ENCODE measurements around the gene NFS1. TPM values are rescaled to one million over a fixed set of nuclear protein-coding genes. Genes with fewer than 3 reads are reported as not detected.
"Not testable (repeated sequence)": the region's sequence is repeated elsewhere in the genome, so short reads cannot be mapped to it uniquely, and the experiment has no call there.

Gene NFS1
- total RNA-seq, 1 experiment from 2014 or later = 29.5 TPM

DNA sequence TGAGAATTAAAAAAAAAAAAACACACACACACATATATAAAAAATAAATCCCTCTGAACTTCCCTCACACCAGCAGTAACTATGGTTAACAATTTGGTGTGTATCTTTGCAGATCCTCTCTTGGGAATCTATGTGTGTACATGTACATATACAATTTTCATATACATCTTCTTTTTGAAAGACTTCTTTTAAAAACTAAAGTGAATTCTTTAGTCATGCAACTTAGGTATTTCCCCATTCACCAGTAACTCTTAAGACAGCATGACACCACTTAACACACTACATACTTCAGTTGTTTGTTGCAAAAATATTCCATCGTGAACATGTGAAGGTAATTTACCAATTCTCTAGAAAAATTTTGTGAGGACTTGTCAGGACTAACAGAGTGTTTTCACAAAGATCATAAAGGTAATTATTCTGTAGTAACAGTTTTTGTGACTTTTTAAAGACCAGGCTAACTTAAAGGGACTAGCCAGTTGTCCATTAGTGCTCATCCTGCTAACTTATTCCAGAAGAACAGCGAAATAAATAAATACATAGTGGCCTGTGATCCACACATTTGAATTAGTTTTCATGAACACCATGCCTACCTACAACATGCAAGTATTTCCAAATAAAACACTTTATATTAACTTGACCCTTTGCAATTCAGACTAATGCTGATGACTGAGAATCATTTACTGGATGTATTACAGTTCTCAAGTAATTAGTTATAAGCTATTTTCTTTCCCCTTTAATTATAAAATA is 30.9 kb upstream of the NFS1 start:
- no peak for DNase-seq (ENCODE audit: low read depth)

DNA sequence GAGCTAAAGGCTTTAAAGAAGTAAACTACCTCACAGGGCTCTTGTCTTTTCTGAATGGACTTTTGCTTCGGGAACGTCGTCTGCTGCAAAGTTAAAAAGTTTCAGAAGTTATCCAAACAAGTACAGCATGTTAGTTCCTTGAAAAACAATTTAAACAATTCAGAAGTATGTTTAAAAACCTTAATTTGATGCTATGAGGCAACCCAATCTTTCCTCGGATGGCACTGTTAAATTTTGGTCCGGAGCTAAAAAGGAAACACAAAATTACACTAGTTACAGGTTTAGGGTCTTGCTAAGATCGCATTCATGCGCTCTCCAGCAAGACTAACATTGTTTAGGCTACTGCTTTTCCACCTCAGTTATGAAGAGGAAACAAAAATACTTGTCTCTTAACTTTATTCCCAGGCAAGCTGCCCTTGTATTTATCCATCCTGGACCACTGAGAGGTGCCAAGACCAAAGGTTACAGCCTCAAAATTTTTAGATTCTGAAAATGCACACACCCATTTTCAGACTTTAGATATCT is 30.2 kb upstream of the NFS1 start:
- no peak for DNase-seq (ENCODE audit: low read depth)

DNA sequence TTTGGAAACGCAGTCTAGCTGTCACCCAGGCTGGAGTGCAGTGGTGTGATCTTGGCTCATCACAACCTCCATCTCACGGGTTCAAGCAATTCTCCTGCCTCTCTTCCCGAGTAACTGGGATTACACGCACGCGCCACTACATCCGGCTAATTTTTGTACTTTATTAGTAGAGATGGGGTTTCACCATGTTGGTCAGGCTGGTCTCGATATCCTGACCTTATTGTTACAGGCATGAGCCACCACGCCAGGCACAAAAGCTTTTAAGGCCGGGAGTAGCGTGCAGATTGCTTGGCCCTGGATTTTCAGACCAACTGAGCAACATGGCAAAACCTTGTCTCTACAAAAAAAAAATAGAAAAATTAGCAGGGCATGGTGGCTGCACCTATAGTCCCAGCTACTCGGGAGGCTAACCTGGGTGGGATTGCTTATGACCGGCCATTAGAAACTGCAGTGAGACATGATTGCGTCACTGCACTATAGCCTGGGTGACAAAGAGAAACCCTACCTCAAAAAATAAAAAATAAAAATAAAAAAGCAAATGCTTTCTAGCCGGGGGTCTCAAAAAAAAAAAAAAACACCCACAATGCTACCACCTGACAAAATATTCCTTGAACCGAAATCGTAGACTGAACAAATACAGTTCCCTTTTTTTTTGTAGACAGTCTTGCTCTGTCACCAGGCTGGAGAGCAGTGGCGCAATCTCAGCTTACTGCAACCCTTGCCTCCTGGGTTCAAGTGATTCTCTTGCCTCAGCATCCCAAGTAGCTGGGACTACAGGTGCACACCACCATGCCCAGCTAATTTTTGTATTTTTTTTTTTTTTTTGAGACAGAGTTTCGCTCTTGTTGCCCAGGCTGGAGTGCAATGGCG is 27.9 kb upstream of the NFS1 start:
- no peak for DNase-seq (ENCODE audit: low read depth)

DNA sequence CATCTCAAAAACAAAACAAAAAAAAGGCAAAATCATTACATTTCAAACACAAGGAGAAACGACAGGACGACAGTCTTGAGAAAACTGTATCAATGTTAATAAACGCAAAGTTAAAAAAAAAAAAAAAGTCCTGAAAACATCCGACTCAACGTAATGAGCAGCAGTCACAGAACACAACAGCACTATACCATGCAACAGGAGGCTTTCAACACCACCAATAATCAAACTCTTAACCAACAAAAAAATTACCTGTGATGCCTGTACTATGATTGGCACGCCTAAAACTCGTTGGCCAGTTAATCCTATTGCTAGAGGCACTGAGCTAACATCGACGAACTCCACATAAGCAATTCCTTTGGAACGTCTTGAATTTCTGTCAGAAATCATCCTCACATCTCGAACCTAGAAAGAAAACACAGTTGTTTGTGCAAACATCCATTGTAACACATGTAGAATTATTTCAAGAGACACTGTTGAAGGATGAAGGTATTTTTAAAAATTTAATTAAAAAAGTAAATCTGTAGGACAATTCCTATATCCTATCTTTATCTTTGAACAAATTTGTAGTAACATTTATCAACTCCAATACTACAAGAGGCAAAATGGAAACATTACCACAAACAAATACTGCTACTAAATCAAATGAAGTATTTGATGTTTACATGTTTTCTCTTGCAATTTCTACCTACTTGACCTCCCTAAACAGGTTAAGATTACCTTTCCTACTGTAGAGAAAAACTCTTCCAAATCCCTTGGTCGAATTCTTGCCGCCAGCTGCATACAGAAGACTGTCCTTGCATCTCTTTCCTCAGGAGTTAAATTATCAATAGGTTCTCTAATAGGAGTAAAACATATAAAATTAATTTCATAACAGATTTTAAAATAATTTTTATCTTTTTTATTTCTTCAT is 25.4 kb upstream of the NFS1 start:
- no peak for DNase-seq (ENCODE audit: low read depth)

DNA sequence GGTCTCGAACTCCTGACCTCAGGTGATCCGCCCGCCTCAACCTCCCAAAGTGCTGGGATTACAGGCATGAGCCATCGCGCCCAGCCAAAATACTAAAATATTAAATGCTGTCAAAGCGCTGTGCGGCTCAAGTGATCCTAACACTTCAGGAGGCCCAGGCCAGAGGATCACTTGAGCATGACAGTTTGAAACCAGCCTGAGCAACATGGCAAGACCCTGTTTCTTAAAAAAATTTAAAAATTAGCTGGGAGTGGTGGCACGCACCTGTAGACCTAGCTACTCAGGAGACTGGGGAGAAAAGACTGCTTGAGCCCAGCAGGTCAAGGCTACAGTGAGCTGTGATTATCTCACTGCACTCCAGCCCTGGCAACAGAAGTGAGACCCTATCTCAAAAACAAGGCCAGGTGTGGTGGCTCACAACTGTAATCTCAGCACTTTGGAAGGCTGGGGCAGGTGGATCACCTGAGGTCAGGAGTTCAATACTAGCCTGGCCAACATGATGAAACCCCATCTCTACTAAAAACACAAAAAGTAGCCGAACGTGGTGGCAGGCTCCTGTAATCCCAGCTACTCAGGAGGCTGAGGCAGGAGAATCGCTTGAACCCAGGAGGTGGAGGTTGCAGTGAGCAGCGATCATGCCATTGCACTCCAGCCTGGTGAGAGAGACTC is 24.6 kb upstream of the NFS1 start:
- not testable (repeated sequence) for DNase-seq (ENCODE audit: low read depth)

DNA sequence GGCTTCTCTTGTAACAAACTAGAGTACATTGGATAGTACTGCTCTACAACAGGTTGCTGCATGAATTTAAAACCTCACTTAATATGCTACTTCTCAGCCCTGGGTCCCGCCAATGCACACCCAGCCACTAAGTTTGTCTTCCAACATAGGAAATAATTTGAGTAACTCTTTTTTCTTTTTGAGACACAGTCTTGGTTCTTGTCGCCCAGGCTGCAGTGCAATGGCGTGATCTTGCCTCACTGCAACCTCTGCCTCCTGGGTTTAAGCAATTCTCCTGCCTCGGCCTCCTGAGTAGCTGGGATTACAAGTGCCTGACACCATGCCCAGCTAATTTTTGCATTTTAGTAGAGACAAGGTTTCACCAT is 24.1 kb upstream of the NFS1 start:
- not testable (repeated sequence) for DNase-seq (ENCODE audit: low read depth)

DNA sequence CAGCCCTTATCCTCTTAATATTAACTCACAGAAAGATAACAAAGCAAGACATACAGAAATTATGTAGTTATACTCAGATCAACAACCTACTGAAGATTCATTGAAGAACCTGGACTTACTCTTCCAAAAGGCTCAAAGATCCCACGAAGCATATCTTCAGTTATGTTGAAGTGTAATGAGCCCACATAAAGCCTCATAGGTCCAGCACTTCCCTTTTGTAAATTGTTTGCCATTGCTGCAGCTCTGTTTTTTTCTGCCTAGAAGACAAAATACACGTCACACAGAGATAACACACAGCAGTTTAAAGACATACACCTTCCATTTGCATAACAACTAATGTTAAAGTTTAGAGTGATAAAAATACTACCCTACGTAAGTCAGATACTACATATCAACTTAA is 22.5 kb upstream of the NFS1 start:
- DNase-seq (ENCODE audit: low read depth) = no peak

DNA sequence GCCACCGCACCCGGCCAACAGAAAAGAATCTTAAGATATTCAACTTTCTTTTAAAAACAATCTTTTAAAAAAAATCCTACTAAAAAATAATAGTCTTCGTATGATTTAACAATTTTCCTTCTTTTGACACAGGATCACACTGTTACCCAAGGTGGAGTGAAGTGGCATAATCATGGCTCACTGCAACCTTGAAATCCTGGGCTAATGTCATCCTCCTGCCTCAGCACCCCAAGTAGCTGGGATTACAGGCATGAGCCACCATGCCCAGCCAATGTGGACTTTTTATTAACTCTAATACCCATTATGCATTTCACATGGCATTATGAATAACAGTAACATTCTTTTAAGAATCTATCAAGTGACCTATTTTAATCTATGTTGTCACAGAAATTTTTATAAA is 22.1 kb upstream of the NFS1 start:
- DNase-seq (ENCODE audit: low read depth) = no peak

DNA sequence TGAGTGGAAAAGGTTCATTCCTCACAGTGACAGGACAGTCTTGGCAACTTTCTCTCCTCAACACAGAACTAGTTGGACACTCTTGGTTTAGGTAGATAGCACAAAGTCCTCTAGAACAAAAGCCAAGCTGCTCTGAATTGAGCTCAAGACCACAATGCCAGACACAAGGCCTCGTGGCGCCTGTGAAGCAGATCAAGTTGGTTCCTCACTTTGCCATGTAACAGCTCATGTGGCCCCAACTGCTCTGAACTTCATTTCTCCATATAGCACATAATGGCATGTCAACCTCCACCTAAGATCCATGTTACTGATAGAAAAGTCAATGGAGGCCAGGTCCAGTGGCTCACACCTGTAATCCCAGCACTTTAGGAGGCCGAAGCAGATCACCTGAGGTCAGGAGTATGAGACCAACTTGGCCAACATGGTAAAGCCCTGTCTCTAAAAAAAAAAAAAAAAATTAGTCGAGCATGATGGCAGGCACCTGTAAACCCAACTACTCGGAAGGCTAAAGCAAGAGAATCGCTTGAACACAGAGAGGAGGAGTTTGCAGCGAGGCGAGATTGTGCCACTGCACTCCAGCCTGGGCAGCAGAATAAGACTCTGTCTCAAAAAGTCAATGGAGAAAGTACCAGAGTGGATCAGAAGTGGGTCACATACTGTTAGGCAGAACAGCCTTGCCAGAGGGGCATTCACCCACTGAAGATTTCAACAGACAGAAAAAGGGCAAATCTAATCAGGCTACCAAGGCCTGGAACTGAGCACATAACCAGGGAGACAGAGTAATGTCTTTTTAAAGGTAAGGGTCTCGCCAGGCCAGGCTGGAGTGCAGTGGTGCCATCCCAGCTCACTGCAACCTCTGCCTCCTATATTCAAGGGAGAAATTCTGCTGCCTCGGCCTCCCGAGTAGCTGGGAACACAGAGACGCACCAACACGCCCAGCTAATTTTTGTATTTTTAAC is 21.3 kb upstream of the NFS1 start:
- DNase-seq (ENCODE audit: low read depth) = no peak

DNA sequence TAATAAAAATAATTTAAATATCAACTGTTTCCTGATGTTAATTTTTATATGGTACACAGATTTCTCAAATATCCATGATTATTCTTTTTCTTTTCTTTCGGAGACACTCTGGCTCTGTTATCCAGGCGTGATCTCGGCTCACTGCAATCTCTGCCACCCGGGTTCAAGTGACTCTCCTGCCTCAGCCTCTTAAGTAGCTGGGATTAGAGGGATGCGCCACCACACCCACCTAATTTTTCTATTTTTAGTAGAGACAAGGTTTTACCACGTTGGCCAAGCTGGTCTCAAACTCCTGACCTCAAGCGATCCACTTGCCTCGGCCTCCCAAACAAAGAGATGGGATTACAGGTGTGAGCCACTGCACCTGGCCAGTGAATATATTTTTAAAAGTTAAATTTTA is 20.6 kb upstream of the NFS1 start:
- no peak for DNase-seq (ENCODE audit: low read depth)

DNA sequence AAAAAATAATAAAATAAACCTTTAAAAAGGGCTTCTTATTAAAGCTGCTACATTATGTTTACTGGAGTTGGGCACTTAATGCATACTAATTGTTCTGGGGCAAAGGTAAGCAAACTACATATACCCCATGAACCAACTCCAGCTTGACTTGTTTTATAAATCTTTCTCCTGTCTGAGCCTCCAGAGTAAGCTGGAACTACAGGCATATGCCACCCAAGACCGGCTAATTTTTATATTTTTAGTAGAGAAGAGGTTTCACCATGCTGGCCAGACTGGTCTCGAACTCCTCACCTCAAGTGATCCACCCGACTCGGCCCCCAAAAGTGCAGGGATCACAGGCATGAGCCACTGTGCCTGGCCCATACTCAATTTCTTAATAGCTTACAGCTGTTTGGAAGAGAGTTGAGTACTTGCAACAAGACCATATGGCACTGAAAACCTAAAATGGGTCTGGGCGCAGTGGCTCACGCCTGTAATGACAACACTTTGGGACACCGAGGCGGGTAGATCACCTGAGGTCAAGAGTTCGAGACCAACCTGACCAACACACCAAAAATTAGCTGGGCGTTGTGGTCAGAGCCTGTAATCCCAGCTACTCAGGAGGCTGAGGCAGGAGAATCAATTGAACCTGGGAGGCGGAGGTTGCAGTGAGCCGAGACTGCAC is 20.0 kb upstream of the NFS1 start:
- DNase-seq (ENCODE audit: low read depth) = no peak

DNA sequence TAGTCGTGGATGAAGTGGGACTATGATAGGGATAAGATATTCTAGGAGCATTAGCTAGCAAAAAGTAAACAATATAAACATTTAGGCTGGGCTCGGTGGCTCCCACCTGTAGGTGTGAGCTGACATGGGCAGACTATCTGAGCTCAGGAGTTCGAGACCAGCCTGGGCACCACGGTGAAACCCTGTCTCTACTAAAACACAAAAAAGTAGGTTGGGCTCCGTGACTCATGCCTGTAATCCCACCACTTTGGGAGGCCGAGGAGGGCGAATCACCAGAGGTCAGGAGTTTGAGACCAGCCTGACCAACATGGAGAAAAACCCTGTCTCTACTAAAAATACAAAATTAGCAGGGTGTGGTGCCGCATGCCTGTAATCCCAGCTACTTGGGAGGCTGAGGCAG is 19.2 kb upstream of the NFS1 start:
- not testable (repeated sequence) for DNase-seq (ENCODE audit: low read depth)

DNA sequence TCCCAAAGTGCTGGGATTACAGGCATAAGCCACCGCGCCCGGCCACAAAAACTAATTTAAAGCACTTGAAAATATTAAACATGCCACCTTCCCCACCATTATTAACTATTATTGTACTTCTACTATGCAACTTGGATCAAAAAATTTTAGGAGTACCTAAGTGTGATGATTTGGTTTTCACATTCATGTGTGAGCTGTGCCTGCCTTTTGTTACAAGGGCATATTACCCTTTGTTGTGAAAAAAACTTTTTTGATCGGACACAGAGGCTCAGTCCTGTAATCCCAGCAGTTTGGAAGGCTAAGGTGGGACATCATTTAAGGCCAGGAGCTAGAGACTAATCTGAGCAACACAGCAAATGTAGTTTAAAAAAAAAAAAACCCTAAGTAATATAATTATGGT is 17.2 kb upstream of the NFS1 start:
- DNase-seq (ENCODE audit: low read depth) = no peak

DNA sequence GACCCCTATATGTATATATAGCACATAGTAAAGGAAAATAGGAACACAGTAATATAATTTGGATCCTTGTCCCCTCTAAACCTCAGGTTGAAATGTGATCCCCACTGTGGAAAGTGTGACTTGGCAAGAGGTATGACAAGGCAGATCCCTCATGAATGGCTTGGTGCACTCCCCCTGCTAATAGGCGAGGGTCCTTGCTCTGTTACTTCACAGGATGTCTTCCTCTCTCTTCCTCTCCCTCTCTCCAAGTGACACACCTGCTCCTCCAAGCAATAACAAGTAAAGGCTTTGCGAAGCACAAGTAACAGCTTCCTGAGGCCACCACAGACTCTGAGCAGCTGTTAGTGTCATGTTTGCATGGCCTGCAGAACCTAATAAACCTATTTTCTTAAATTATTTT is 16.5 kb upstream of the NFS1 start:
- DNase-seq (ENCODE audit: low read depth) = no peak

DNA sequence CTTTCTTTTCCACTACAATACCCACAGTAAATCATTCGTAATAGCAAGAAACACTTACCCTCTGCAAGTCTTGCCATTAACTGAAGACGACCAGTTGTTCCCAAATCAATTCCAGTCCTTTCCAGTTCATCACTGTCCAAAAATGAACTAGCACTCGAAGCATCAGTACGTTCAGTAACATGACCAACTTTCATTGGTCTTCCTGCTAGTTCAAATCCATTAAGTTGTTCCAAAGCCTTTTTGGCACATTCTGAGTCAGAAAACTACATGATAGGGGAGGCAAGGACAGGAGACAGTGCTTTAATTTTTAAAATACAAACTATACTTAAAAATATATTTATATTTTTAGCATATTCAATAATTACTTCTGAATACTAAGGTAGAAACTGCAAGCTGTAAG is 15.0 kb upstream of the NFS1 start:
- no peak for DNase-seq (ENCODE audit: low read depth)

DNA sequence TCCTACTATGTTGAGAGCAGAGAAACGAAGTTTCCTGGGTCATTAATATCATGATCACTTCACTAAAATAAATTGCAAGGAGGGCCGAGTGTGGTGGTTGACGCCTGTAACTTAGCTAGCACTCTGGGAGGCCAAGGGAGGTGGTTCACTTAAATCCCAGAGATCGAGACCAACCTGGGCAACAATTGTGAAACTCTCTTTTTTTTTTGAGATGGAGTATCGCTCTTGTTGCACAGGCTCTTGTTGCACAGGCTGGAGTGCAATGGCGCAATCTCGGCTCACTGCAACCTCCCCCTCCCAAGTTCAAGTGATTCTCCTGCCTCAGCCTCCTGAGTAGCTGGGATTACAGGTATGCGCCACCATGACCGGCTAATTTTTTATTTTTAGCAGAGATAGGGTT is 14.0 kb upstream of the NFS1 start:
- DNase-seq (ENCODE audit: low read depth) = not testable (repeated sequence)

DNA sequence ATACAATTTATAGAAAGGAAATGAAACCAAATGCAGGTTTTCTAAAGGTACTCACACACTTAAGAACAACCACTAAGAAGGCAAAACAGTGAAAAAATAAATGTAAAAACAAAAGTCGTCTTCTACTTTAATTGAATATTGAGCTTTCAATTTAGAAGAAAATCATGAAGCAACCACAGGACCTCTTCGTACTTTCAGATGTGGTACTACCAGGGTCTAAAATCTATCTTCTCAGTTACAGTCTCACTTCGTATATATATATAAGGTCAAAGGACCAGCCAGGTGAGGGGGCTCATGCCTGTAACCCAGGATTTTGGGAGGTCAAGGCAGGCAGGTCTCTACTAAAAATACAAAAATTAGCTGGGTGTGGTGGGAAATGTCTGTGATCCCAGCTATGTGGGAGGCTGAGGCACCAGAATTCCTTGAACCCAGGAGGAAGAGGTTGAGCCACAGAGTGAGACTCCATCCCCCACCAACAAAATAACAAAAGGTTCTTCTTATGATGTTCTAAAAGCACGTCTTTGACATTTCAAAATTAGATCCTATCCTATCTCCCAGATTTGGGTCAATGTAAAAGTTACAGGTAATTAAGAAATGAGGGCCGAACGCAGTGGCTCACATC is 12.5 kb upstream of the NFS1 start:
- DNase-seq (ENCODE audit: low read depth) = no peak

DNA sequence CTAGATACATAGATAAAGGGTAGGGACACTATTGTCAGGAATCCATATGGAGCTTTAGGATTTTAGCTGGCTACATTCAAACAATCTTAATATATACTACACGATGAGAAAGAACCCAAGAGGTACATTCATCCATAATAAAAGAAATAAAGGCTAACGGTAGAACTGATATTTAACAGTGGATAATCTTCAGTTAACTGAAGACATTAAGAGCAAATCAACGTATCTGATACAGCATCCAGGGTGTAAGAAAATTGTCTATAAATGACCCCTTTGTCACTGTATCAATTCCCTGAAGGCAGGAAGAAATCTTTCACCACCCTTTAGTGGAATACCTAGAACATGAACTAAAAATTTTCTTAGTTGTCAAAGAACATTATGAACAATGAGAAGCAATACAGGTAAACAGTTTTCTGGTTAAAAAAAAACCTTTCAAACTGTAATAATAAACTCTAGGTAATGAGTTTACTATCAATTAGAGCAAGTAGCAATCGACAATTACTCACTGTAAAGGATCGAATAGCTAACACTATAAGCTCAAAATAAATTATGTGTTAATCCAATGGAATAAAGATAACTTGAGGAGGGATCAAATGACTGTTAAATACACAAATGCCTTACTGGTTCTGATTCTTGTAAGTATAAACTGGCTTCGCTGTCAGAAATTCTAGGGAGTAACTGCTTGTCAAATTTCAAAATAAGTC is 11.9 kb upstream of the NFS1 start:
- no peak for DNase-seq (ENCODE audit: low read depth)

DNA sequence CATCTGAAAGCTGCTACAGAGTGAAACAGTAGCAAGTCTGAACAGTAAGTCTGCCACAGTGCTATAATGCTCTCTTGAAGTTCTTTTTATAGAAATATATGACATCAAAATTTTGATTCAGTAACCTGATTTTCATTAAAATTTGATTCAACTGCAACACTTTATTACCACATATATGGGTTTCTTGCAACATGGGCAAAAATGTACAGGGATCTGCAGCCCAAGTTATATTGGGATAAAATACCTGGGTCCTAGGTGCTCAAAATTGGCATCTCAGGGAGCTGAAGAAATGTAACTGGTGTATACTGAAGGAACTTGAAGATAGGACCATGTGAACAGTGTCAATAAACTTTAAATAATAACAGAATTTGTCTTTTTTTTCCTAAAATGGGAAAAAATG is 10.9 kb upstream of the NFS1 start:
- DNase-seq (ENCODE audit: low read depth) = no peak

Data from Daoy (cell line).